PC-9 (cell line): ENCODE data around the gene UGT1A5. TPM values are rescaled to one million over a fixed set of nuclear protein-coding genes. Genes with fewer than 3 reads are reported as not detected.

Experiments
- BruUV-seq: library from RNA; stranded (reverse); fragments of 400-500 nt; replicated peaks from 2 replicates; lab custom pipeline; 2021; lab: Mats Ljungman, UMichigan
- CTCF ChIA-PET: fragments of 300-600 bp; sonication (Branson Sonifier 250); formaldehyde crosslinking; loops from one replicate; lab custom pipeline; 2022; ENCODE audit warnings: antibody characterized with exemption; lab: Charles Lee
- POLR2A ChIA-PET: fragments of 300-600 bp; sonication (Branson Sonifier 250); formaldehyde crosslinking; loops from one replicate; lab custom pipeline; 2022; ENCODE audit warnings: antibody characterized with exemption; ENCODE audit not compliant: unreplicated experiment; lab: Charles Lee
- DNase-seq, 2 experiments: peaks; one replicate each; pipeline versions ENCODE4 v3.0.0 to v3.0.0-alpha.2; 2015 to 2022; ENCODE audit warnings: mixed read lengths in 1 of 2
- H2AFZ ChIP-seq: fragments of 200-600 bp; sonication (generic); 2 replicates; pipeline ENCODE4 v1.8.1; 2017; ENCODE audit warnings: antibody characterized with exemption
- H3F3A ChIP-seq: fragments of 200-600 bp; sonication (generic); 2 replicates; pipeline ENCODE4 v1.8.1; 2017; ENCODE audit warnings: antibody characterized with exemption, mild to moderate bottlenecking, low read depth; ENCODE audit not compliant: insufficient read depth
- H3K27ac ChIP-seq: fragments of 200-600 bp; sonication (generic); 2 replicates; pipeline ENCODE4 v1.6.1; 2016; ENCODE audit warnings: mixed run types
- H3K27me3 ChIP-seq: fragments of 200-600 bp; sonication (generic); 2 replicates; pipeline ENCODE4 v1.6.1; 2016; ENCODE audit warnings: low read depth, mixed run types; ENCODE audit not compliant: insufficient read depth
- H3K36me3 ChIP-seq: fragments of 200-600 bp; sonication (generic); 2 replicates; pipeline ENCODE4 v1.6.1; 2016; ENCODE audit warnings: low read depth, mixed run types
- H3K4me1 ChIP-seq: fragments of 200-600 bp; sonication (generic); replicated peaks from 2 replicates; pipeline ENCODE4 v1.6.1; 2016; ENCODE audit warnings: mixed run types; ENCODE audit not compliant: insufficient read depth
- H3K4me2 ChIP-seq: fragments of 200-600 bp; sonication (generic); 2 replicates; pipeline ENCODE4 v1.6.1; 2017; ENCODE audit warnings: mixed run types
- H3K4me3 ChIP-seq: fragments of 200-600 bp; sonication (generic); 2 replicates; pipeline ENCODE4 v1.6.1; 2016; ENCODE audit warnings: mixed run types
- H3K79me2 ChIP-seq: fragments of 200-600 bp; sonication (generic); 2 replicates; pipeline ENCODE4 v1.6.1; 2017; ENCODE audit warnings: low read depth, mixed run types
- H3K9me2 ChIP-seq: fragments of 200-600 bp; sonication (generic); 2 replicates; pipeline ENCODE4 v1.8.1; 2017; ENCODE audit warnings: mild to moderate bottlenecking; ENCODE audit not compliant: insufficient read depth
- H3K9me3 ChIP-seq: fragments of 200-600 bp; sonication (generic); 2 replicates; pipeline ENCODE4 v1.8.1; 2016; ENCODE audit warnings: low read depth; ENCODE audit not compliant: insufficient read depth
- H4K20me1 ChIP-seq: fragments of 200-600 bp; sonication (generic); 2 replicates; pipeline ENCODE4 v1.8.1; 2017; ENCODE audit not compliant: insufficient read depth
- EZH2 ChIP-seq: fragments of 200-600 bp; sonication (generic); IDR thresholded peaks from 2 replicates; pipeline ENCODE4 v1.8.0; 2017; ENCODE audit warnings: antibody characterized with exemption, low read depth
- intact Hi-C: fragments of 100-400 bp; cut with micrococcal nuclease; formaldehyde crosslinking; loops from one replicate; pipeline ENCODE4 v1.10.0; 2022; ENCODE audit not compliant: unreplicated experiment
- total RNA-seq: library from RNA; stranded (reverse); gene quantifications from 2 replicates; pipeline ENCODE4 v1.2.3, GENCODE V29; 2021
- TF ChIP-seq, protein P1 (sequence below): fragments of 200-600 bp; sonication (generic); conservative IDR thresholded peaks from 2 replicates; pipeline ENCODE4 v1.6.1; 2017; ENCODE audit warnings: mixed run types, antibody characterized with exemption, mild to moderate bottlenecking, moderate library complexity

UGT1A5 gene
- total RNA-seq, 1 experiment from 2014 or later, result 71.3 TPM

DNA sequence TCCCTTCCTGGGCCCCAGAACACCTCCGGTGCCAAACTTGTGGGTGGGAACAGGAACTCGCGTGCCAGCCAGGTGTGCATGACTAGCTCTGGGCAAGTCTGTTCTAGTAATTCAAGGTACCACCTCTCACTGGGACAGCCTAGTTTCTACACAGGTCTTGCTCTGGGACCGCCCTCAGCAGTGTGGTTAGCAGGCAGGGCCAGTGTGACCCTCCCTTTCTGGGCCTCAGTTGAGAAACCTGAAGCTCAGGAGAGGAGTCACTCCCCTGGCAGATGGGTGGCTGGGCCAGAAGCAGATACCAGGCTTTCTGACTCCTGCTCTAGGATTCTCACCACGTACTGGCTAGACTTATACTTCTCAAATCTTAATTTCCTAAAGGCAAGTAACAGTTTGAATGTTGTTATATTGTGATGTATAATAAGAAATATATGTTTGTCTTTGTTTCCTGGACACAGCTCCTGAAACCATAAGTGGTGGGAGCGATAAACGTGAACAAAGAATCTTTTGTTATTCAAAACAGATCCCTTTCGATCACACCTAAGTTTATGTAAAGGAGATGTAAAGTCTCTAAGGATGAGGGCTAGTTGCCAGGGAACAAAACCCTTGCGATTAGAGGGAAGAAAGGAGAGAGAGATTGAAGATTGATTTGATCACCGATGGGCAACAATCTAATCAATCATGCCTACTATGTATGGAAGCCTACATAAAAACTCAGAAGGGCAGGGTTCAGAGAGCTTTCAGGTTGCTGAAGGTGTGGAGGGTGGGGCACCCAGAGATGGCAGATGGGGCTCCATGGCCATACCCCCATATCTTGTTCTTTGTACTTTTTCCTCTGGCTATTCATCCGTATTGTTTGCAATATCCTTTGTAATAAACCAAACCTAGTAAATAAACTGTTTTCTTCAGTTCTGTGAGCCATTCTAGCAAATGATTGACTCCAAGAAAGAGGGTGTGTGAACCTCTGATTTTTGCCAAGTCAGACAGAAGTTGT is 21.0 kb upstream of the UGT1A5 start:
- peak overlapping the region; percentile 97 for H3K27ac ChIP-seq
- peak; percentile 98 to 99 for DNase-seq
- H3K9me3 ChIP-seq, result no peaks in the 10 kb centered on the region
- H3K27me3 ChIP-seq, result no peaks in the 10 kb centered on the region
- intact Hi-C loops, result loop anchor here (1.0 to 10.0 kb wide), 9 partner anchors 15 to 733 kb away; partner anchors contain the start of genes ATG16L1, DGKD and USP40
- peaks cover 41% of the 10 kb centered on the region for H3K36me3 ChIP-seq
- ChIA-PET POLR2A (interaction anchor here (0.5 to 2.2 kb wide), 21 partner anchors 8 to 1237 kb away, joined by 3 to 53 read pairs (median 5); partner anchors contain the start of gene USP40), CTCF (interaction anchor here (0.6 to 0.9 kb wide), 3 partner anchors 45 to 179 kb away, joined by 3 to 6 read pairs (median 3); no protein-coding TSS in a partner anchor)
- no peak overlapping the region for H2AFZ ChIP-seq
- TF ChIP-seq, protein P1, sequence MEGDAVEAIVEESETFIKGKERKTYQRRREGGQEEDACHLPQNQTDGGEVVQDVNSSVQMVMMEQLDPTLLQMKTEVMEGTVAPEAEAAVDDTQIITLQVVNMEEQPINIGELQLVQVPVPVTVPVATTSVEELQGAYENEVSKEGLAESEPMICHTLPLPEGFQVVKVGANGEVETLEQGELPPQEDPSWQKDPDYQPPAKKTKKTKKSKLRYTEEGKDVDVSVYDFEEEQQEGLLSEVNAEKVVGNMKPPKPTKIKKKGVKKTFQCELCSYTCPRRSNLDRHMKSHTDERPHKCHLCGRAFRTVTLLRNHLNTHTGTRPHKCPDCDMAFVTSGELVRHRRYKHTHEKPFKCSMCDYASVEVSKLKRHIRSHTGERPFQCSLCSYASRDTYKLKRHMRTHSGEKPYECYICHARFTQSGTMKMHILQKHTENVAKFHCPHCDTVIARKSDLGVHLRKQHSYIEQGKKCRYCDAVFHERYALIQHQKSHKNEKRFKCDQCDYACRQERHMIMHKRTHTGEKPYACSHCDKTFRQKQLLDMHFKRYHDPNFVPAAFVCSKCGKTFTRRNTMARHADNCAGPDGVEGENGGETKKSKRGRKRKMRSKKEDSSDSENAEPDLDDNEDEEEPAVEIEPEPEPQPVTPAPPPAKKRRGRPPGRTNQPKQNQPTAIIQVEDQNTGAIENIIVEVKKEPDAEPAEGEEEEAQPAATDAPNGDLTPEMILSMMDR, result no peak
- TF ChIP-seq EZH2, result no peak
- peaks cover 48% of the 10 kb centered on the region for H3K4me1 ChIP-seq
- H3K4me3 ChIP-seq, result peak overlapping the region; percentile 69
- peaks cover 58% of the 10 kb centered on the region for H3K79me2 ChIP-seq
- BruUV-seq, result TSS peak; percentile 58
- peaks cover 85% of the 10 kb centered on the region for H3F3A ChIP-seq
- peak overlapping the region; percentile 96 for H3K4me2 ChIP-seq
- H3K9me2 ChIP-seq, result no peaks in the 10 kb centered on the region
- H4K20me1 ChIP-seq, result no peaks in the 10 kb centered on the region

- Histone ChIP-seq H3K4me2 (peak within 1 kb of the TSS; percentile 96), H3K79me2 (peaks cover 67% of the 10 kb centered on the region), H3K4me1 (peaks cover 52% of the 10 kb centered on the region), H2AFZ (no peak within 1 kb of the TSS), H3K9me2 (no peaks in the 10 kb centered on the region), H3K27me3 (no peaks in the 10 kb centered on the region), H3F3A (peaks cover 94% of the 10 kb centered on the region), H3K36me3 (peaks cover 51% of the 10 kb centered on the region), H3K27ac (peak within 1 kb of the TSS; percentile 97), H4K20me1 (no peaks in the 10 kb centered on the region), H3K9me3 (no peaks in the 10 kb centered on the region), H3K4me3 (peak within 1 kb of the TSS; percentile 69)
- intact Hi-C loops, result loop anchor here (5.0 to 10.0 kb wide), 5 partner anchors 280 to 732 kb away; partner anchors contain the start of genes ATG16L1 and DGKD
- no peak for DNase-seq
- no TSS peak for BruUV-seq
- CTCF ChIA-PET, result no interaction called here
- TF ChIP-seq EZH2, result no peak
- TF ChIP-seq, protein P1, result no peak
- POLR2A ChIA-PET, result interaction anchor here (0.7 to 2.1 kb wide), 4 partner anchors 10 to 153 kb away, joined by 3 to 16 read pairs (median 6); no protein-coding TSS in a partner anchor
Measured at GRCh38 chr2:233692648-233693047, 20.1 kb upstream of the UGT1A5 start, which contains the start of gene UGT1A6. Gene UGT1A6 (plus strand): TSS chr2:233692890. CDS start chr2:233693005, 115 bp downstream.

DNA sequence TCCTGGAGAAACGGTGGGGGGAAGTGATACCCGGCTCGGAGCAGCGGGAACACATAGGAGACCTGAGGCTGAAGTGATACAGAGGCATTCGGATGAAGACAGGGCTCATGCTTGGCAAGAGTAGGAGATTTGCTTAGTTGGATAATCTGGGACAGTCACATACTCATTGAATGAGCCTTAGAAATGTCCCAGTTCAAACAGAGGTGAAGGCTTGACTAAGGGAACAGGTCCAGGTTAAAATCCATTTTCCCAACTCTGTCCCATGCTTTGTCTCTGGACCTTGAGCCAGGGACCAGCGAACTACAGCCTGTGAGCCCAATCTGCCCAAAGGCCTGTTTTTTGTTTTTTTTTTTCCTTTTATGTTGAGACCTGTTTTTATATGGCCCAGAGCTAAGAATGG is 18.7 kb upstream of the UGT1A5 start:
- Histone ChIP-seq H3K4me1 (peaks cover 54% of the 10 kb centered on the region), H3K27me3 (no peaks in the 10 kb centered on the region), H4K20me1 (no peaks in the 10 kb centered on the region), H3K4me2 (peak overlapping the region; percentile 96), H3K27ac (peak overlapping the region; percentile 97), H2AFZ (no peak overlapping the region), H3K79me2 (peaks cover 80% of the 10 kb centered on the region), H3K4me3 (peak overlapping the region; percentile 69), H3K9me3 (no peaks in the 10 kb centered on the region), H3K36me3 (peaks cover 64% of the 10 kb centered on the region), H3F3A (peaks cover 95% of the 10 kb centered on the region), H3K9me2 (no peaks in the 10 kb centered on the region)
- intact Hi-C loops, result loop anchor here (5.0 to 10.0 kb wide), 5 partner anchors 282 to 731 kb away; partner anchors contain the start of genes ATG16L1 and DGKD
- ChIA-PET CTCF (interaction anchor here (0.7 kb wide), 1 partner anchor 65 kb away, joined by 3 read pairs; no protein-coding TSS in a partner anchor), POLR2A (interaction anchor here (0.7 kb wide), 1 partner anchor 267 kb away, joined by 6 read pairs; no protein-coding TSS in a partner anchor)
- TF ChIP-seq, protein P1, result no peak
- no TSS peak for BruUV-seq
- DNase-seq, result no peak
